ENCODE measurements around the gene WNT1.
A peak's percentile ranks its signal among the peaks of the same experiment; 100 is the strongest.

WNT1 gene

DNA sequence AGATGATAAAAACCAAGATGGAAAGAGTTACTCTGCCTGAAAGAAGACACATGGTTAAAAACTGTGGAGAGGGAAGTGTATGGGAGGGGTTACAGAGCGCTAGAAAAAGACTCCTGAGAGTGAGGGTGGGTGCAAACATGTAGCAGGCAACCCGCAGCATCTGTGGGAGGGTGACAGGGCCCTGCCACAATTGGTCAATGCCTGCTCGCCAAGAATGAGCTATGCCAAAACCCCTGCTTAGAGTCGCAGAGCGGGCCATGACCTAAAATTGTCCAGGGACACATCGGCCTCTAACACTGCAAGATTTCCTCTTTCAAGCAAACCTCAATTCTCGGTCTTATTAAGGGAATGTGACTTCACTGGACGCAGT is 39.8 kb downstream of the WNT1 start:
- no peaks in the 10 kb centered on the region for H3K9me2 ChIP-seq (replicated peaks; ENCODE audit: low read depth, low read length)
- peak overlapping the region; percentile 88 for H3K9ac ChIP-seq (ENCODE audit: low read depth, low read length, poor library complexity, severe bottlenecking)
- H4K20me1 ChIP-seq (ENCODE audit: insufficient read depth, low read length, poor library complexity, severe bottlenecking): no peaks in the 10 kb centered on the region
- H3K4me3 ChIP-seq (ENCODE audit: low read length, poor library complexity, severe bottlenecking): peak overlapping the region; percentile 91
- peaks cover 18% of the 10 kb centered on the region; the same call in 1 of the 2 replicates for H3K36me3 ChIP-seq (ENCODE audit: insufficient read depth, low read length)
- H3K9me3 ChIP-seq (ENCODE audit: insufficient read depth, low read depth, low read length): no peaks in the 10 kb centered on the region
- H3K27me3 ChIP-seq (ENCODE audit: insufficient read depth, low read length, poor library complexity, severe bottlenecking): no peaks in the 10 kb centered on the region
- H3K4me2 ChIP-seq (ENCODE audit: low read depth, low read length, poor library complexity, severe bottlenecking): peak overlapping the region; percentile 72
- peaks cover 10% of the 10 kb centered on the region for H3F3A ChIP-seq (ENCODE audit: low read depth)
- peak overlapping the region; percentile 86 for H2AFZ ChIP-seq (ENCODE audit: low read length)
- H3K4me1 ChIP-seq (ENCODE audit: insufficient read depth, low read length, poor library complexity, severe bottlenecking): peaks cover 20% of the 10 kb centered on the region
- H3K79me2 ChIP-seq (ENCODE audit: insufficient read depth, low read length): 0 out of 2 replicates have a peak, but pooled peaks cover 11% of the 10 kb centered on the region
- TF ChIP-seq EZH2phosphoT487 (IDR thresholded peaks at IDR 0.05; ENCODE audit: borderline replicate concordance) (no peak), CTCF (conservative IDR thresholded peaks at IDR 0.05; ENCODE audit: low read length) (no peak)

DNA sequence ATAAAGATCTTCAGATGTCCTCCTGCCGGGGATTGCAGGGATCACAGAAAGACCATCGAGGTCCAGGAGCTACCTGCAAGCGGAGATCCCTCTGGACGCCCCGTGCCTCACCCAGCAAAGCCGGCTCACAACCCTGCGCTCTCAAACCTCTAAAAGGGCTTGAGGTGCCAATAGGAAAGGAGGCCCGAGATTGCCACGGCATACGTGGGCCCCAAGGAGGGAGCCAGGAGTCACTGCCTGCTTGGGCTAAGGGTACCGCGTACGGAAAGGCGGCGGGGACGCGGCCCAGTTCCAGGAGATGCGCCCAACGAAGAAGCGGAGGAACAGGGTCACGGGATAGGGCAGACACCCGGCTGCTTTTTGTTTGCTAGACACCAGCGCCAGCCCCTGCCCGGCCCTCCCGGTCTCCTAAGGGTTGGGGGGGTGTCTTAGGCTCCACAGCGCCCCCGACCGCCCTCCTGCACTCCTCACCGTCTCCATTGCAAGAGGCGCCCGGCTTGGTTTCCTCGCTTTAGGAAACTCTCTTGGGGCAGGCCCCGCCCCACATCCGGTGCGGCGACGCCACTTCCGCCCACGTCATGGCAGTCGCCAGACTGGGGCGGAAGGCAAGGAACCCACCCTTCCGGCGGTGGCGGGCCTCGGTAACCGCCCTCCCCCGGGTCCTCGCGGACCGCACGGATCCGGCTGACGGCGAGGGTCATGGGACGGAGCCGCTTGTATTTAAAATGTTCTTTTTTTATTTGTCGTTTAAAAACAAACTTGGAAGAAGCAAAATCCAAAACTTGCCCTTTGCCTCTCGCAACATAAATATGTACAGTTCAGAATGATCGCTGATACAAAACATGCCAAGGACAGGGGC is 40.4 kb downstream of the WNT1 start, which contains the start of gene PRKAG1:
Gene PRKAG1 (minus strand): TSS at position 516 of the 859 bp plus-strand sequence. CDS start 36 bp downstream, at position 480.
- peak within 1 kb of the TSS; percentile 86 for H2AFZ ChIP-seq (ENCODE audit: low read length)

DNA sequence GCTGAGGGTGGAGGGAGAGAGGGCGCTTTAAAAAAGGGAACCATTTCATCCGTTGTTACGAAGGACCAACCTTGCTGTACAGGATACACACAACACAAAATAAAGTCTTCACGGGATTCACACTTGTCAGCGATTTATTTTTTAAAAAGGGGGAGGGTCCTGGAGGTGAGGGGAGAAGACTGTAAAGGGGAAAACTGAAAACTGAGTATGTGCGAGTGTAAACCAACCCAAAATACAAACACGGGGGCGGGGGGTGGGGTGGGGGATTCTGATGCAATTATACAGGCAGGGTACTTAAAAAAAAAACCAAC is 41.0 kb downstream of the WNT1 start:
- H3K4me1 ChIP-seq (ENCODE audit: insufficient read depth, low read length, poor library complexity, severe bottlenecking): peaks cover 20% of the 10 kb centered on the region
- H3K4me3 ChIP-seq (ENCODE audit: low read length, poor library complexity, severe bottlenecking): peak overlapping the region; percentile 91
- TF ChIP-seq EZH2phosphoT487 (IDR thresholded peaks at IDR 0.05; ENCODE audit: borderline replicate concordance) (no peak), CTCF (conservative IDR thresholded peaks at IDR 0.05; ENCODE audit: low read length) (no peak)
- no peaks in the 10 kb centered on the region for H3K9me3 ChIP-seq (ENCODE audit: insufficient read depth, low read depth, low read length)
- peak overlapping the region; percentile 89 for H3K4me2 ChIP-seq (ENCODE audit: low read depth, low read length, poor library complexity, severe bottlenecking)
- peak overlapping the region; percentile 88 for H3K9ac ChIP-seq (ENCODE audit: low read depth, low read length, poor library complexity, severe bottlenecking)
- H3K79me2 ChIP-seq (ENCODE audit: insufficient read depth, low read length): 0 out of 2 replicates have a peak, but pooled peaks cover 11% of the 10 kb centered on the region
- peak overlapping the region; percentile 64; the same call in 1 of the 2 replicates for H2AFZ ChIP-seq (ENCODE audit: low read length)
- H4K20me1 ChIP-seq (ENCODE audit: insufficient read depth, low read length, poor library complexity, severe bottlenecking): no peaks in the 10 kb centered on the region
- peaks cover 26% of the 10 kb centered on the region; the same call in 1 of the 2 replicates for H3K36me3 ChIP-seq (ENCODE audit: insufficient read depth, low read length)
- no peaks in the 10 kb centered on the region for H3K9me2 ChIP-seq (replicated peaks; ENCODE audit: low read depth, low read length)
- H3K27me3 ChIP-seq (ENCODE audit: insufficient read depth, low read length, poor library complexity, severe bottlenecking): no peaks in the 10 kb centered on the region
- H3F3A ChIP-seq (ENCODE audit: low read depth): peaks cover 10% of the 10 kb centered on the region

More for the DNA sequence above, 40.4 kb downstream of the WNT1 start, which contains the start of gene PRKAG1:
- peaks cover 20% of the 10 kb centered on the region for H3K4me1 ChIP-seq (ENCODE audit: insufficient read depth, low read length, poor library complexity, severe bottlenecking)
- H3K9me3 ChIP-seq (ENCODE audit: insufficient read depth, low read depth, low read length): no peaks in the 10 kb centered on the region
- peaks cover 22% of the 10 kb centered on the region; the same call in 1 of the 2 replicates for H3K36me3 ChIP-seq (ENCODE audit: insufficient read depth, low read length)
- H3K4me3 ChIP-seq (ENCODE audit: low read length, poor library complexity, severe bottlenecking): peak within 1 kb of the TSS; percentile 91
- TF ChIP-seq EZH2phosphoT487 (IDR thresholded peaks at IDR 0.05; ENCODE audit: borderline replicate concordance): no peak
- TF ChIP-seq CTCF (conservative IDR thresholded peaks at IDR 0.05; ENCODE audit: low read length): peak; percentile 51
- H3K9me2 ChIP-seq (replicated peaks; ENCODE audit: low read depth, low read length): no peaks in the 10 kb centered on the region
- peak within 1 kb of the TSS; percentile 88 for H3K9ac ChIP-seq (ENCODE audit: low read depth, low read length, poor library complexity, severe bottlenecking)
- H3K4me2 ChIP-seq (ENCODE audit: low read depth, low read length, poor library complexity, severe bottlenecking): peak within 1 kb of the TSS; percentile 89
- peaks cover 10% of the 10 kb centered on the region for H3F3A ChIP-seq (ENCODE audit: low read depth)
- H3K27me3 ChIP-seq (ENCODE audit: insufficient read depth, low read length, poor library complexity, severe bottlenecking): no peaks in the 10 kb centered on the region
- 0 out of 2 replicates have a peak, but pooled peaks cover 11% of the 10 kb centered on the region for H3K79me2 ChIP-seq (ENCODE audit: insufficient read depth, low read length)
- no peaks in the 10 kb centered on the region for H4K20me1 ChIP-seq (ENCODE audit: insufficient read depth, low read length, poor library complexity, severe bottlenecking)

All from Loucy (cell line).